Measurements from ENCODE around the gene EVA1A.
"Not testable (repeated sequence)": the region's sequence is repeated elsewhere in the genome, so short reads cannot be mapped to it uniquely, and the experiment has no call there.

EVA1A gene

DNA sequence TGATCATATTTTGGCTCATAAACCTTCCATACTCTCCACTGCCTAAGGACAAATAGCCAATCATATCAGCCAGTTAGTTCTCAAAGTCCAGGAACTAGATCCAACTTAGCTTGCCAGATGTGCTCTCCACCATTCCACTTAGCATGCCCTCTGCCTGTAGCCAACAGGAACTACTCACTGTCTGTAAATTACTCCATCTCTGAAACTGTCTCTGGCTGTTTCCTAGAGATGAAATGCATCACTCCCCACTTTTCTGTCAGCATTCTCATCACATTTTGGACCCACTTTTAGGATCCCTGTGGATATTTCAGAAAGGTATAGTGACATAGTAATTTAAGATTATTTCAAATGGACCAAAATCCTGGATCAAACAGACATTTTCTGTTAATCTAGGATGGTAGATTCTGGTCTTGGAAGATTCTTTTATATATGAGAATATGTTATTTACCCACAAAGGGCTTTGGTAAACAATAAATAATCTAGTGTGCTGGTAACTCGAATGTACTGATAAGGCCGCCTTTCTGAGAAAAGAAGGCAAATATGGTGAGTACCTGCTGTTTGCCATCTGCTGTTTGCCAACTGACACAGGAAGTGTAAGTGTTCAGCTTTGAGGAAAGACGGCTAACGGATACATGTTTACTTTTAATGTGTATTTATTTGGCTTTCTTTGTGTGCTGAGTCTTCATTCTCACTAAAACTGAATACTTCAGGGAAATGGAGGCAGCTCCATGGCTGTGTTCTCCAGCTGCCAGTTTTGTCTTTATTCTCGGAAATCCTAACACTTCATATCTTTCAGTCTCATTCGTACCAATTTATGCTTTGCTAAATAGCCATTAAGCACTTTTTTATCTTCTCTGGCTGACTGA is 79.5 kb downstream of the EVA1A start:
- DNase-seq, result no peak

DNA sequence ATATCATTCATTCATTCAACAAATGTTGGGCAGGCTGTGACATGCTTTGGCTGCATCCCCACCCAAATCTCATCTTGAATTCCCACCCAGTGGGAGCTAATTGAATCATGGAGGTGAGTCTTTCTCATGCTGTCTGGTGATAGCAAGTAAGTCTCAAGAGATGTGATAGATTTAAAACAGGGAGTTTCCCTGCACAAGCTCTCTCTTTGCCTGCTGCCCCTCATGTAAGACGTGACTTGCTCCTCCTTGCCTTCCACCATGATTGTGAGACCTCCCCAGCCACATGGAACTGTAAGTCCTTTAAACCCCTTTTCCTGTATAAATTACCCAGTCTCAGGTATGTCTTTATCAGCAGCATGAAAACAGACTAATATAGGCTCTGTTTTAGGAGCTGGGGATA is 83.0 kb downstream of the EVA1A start:
- not testable (repeated sequence) for DNase-seq

DNA sequence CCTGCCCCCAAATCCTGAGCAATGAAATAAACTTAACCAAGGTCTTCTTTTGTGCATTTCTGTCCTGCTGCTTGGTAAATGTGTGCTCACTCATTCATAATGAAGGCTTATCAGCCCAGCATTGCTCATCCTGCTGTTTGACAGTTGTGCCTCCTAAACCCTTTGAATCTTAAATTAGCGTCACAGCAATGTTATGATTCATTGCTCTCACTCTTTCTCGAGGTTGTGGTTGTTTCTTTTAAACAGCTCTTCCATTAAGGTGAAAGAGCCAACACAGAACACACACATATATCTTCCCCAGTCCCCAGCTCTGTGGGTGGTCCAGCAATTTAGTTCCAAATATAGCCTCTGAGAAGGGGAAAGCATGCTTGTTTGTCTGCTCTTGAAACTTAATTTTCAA is 84.0 kb downstream of the EVA1A start:
- peak; percentile 29 for DNase-seq

DNA sequence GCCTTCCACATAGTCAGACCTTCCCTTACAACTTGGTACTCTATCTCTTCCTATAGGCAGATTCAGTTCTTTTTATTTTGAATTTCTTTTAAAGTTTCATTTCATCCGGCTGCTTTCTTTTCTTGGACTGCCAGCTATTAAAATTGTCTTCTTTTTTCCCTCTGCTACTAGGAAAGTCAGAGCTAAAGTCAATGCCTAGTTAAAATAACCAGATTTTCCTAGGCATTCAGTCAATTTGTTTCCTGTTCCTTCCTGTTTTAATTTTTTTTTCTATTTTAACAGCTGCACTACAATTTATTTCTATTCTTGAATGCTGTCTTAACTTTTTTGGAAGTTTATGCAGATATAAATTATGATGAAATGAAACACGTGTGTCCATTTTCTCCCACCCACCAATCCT is 84.8 kb downstream of the EVA1A start:
- DNase-seq, result no peak

DNA sequence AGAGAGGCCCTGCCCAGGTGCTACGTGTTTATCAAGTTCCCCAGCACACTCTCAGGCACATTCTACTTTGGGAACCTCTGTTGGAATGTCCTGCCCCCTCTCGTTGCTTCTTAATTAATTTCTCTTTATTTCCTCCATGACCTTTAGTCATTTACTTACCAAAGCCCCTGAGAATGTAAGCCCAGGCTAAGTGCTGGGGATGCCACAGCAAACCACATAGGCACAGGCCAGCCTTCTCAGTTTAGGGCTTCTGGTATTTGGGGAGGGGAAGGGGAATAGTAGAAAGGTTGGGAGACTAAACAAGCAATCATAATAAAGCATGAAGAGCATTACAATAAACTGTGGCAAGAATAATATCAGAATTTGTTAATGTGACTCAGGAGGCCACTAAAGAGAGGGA is 85.7 kb downstream of the EVA1A start:
- DNase-seq, result no peak

DNA sequence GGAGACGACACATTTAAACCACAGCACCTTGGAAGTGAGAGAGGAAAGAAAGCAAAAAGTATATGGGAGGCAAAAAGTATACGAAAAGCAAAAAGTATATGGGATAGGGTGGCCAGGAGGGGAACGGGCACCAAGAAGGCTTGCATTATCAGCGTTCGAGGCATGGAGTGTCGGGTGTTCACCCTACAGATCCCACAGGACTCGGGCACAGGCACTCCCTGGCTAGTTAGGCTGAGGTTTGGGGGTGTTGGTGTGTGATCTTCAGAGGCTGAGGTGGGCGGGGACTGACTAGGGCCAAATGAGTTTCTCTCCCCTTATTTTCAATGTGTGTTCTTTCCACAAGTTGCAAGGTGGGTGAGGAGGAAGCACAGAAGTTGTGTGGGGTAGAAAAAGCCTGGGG is 86.6 kb downstream of the EVA1A start:
- DNase-seq, result no peak

DNA sequence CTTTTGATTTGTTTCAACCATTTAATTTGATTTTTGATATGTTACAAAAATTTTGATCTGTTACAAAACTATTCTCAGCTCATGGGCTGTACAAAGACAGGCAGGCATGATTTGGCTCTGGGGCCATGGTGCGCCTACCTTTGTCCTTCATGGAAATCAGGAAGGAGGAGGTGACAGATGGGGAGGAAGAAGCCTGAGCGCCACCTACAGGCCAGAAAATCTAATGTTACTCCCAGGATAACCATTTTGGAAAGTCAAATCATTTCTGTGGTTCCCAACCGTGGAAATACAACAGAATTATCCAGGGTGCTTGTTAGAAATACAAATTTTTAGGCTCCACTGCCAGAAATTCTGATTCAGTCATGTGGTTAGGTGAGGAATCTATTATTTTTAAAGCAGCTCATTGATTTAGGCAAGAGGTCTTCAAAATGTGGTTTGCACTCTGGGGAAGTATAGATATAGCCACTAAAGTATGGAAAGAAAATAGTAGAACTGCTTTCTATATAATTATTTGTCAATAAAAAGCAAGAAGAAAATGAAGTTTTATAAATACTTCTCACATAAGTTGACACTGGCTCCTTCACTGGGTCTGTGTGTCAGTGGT is 93.9 kb downstream of the EVA1A start:
- peak; percentile 15 for DNase-seq

DNA sequence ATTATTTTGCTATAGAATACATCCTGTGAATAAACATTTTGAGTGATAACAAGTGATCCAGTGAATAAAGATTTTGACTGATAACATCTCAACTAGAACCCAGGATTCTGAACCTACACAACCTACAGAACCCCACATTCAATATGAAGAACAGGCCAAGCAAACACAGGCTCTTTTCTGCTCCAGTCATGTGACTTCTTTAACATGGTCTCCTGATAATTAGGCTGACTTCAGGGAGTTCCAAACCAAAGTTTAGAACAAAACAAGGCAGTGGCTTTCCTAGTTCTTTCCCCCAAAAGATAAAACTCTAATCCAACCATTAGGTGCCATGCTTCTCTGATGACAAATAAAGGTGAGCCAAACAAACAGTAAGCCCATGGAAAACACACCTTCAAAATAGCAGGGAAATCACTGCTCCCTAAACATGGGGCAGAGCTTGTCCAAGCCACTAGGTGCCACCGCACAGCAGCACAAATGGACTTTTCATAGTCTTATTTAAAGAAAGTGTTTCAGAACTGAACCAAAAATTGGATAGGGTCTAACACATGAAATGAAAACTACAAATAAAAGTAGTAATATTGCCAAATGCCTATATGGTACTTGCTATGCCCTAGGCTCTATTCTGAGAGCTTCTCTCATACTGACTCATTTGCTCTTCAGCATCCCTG is 95.3 kb downstream of the EVA1A start:
- no peak for DNase-seq

DNA sequence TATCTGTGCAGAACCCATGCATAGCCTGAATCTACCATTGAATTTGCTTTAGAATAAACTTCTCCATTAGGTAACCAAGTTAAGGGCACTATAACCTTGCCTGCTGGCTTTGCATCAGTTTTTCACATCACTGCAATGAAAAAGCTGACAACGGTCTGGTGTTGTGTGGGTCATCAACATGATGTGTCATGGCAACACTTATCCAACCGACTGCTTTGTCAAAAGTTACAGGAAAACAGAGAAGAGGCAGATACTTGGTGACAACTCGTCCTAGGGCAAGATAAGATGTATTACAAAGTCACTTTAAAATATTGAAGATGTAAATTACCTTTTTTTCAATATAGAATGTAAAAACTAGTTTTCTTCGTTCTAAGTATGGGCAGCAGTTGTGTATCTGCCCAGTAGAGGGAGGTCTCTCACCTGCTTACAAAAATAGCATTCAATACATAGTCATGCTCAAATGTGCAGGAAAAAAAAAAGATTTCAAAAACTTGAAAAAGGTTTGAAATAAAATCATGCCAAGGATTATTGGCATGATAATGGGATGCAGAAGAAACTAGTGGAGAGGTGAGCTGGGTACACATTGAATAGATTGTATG is 96.3 kb downstream of the EVA1A start:
- no peak for DNase-seq

DNA sequence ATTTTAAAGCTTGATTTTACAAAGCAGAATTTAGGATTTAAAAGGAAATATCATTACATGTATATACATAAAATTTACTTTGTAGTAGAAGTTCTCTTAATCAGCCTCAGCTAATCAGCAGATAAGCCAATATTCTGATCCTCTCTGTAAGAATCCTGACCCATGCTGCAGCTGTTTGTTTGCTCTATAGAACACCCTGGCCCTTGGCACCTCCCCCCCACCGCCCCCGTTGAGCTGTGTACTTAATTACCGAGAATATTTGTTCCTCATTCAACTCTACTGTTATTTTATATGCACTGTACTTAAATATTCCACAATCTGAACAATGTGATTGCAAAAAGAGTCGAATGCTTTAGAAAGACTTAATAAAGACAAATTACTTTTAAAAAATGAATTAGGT is 98.0 kb downstream of the EVA1A start:
- DNase-seq, result no peak

DNA sequence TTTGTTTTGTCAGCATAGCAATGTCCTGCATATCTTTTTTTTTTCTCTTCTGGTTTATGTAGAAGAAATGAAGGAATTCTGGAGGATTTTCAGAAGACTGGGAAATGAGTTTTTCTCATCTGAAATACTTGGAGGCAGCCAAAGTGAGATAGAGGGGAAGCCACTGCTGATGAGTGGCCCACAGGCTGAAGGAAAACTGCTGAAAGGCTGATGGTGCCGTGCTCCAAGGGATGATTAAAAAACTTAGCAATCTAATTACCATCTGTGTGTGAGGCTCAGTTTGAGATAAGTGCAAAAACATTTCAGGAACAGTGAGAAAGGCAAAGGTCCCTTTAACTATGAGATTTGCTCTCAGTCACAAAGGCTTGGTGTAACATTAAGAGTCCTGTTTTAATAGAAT is 98.5 kb downstream of the EVA1A start:
- no peak for DNase-seq

DNA sequence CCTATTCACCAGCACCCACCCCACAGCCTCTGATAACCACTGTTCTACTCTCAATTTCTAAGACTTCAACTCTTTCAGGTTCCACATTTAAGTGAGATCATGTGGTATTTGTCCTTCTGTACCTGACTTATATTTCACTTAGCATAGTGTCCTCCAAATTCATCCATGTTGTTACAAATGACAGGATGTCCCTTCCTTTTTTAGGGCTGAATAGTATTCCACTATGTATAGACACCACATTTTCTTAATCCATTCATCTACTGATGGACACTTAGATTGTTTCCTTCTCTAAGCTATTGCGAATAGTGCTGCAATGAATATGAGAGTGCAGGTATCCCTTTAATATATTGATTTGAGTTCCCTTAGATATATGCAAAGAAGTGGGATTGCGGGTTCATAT is 100.1 kb downstream of the EVA1A start:
- no peak for DNase-seq

DNA sequence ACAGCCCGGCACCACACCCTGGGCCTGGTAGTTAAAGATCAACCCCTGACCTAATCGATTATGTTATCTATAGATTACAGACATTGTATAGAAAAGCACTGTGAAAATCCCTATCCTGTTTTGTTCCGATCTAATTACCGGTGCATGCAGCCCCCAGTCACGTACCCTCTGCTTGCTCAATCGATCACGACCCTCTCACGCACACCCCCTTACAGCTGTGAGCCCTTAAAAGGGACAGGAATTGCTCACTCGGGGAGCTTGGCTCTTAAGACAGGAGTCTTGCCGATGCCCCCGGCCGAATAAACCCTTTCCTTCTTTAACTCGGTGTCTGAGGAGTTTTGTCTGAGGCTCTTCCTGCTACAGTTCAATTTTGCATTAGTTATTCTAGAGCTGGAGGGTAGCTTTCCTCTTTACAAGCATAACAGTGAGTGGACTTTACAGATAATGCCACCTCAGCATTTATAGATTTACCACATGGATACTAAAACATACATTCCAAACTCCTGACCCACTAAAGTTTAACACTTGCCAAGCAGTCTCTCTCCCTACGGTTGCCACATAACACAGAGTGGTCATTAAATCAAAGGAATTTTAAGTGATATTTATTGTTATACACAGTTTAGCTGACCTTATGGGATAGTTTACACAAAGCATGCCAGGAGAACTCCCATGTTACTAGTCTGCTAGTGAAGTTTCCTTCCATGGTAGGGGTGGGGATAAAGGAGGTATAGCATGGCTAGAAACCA is 101.0 kb downstream of the EVA1A start:
- DNase-seq, result no peak

DNA sequence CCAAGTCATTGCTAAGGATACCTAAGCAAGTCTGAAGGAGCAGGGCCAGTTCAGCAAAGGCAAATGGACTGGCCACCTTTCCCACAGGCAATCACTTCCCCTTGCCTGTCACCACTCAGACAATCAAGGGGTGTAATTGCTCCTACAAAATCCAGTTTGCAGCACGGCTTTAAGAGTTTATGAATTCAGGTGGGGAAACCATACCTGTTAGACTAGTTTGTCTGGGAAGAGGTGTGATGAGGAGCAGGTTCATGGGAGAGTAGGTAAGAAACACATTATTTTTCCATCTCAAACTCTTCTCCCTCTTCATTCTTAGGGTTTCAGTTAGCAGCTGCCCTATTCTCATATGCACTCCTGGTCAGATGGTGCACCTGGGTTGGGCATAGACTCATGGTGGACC is 102.5 kb downstream of the EVA1A start:
- DNase-seq, result no peak

DNA sequence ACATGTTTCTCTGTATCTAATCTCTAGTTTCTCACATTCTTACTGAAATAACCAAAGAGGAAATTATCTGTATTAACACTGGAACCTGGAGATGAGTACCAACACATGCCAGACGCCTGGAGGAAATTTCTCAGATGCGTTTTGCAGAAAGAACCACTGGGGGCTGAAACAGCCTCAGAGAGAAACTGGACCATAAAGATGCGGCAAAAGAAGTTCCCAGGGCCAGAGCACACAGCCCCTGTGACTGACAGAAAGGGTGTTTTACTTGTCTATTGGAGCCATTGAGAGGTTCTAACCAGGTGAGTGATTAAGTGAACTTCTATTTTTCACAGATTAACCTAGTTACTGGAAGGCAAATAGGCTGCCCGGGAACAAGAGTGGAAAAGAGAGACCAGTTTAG is 103.9 kb downstream of the EVA1A start:
- no peak for DNase-seq

DNA sequence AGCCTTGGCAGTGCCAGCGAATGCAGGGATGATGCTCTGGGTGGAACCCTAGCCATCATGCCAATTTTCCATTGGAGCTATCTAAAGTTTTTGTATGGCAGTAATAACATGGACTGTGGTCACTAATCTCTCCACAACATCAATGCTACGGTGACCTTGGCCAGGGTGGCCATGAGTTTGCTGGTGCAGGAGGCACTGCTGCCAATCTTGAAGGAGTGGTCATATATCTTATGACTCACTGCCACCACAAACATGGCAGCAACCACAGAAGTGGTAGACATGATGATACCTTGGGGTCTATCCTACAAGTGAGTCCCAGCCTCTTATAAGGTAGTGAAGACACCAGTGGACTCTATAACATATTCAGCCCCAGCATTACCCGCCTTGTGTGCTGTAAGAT is 104.6 kb downstream of the EVA1A start:
- DNase-seq, result no peak

DNA sequence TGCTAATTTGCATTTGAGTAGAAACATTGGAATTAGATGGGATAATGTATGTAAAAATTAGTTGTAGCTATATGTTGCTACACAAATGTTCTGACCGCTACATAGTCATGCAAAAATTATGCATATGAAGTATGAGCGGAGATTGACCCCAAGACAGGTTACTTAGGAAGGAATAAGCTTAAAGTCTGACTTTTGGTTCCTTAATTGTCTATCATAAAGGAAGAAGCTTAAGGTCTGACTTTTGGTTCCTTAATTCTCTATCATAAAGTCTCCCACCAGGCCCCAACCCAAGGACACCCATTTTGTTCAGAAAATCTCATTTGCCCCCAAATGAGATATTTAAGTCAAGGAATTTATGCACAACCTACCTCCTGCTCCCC is 106.5 kb downstream of the EVA1A start:
- DNase-seq, result no peak

DNA sequence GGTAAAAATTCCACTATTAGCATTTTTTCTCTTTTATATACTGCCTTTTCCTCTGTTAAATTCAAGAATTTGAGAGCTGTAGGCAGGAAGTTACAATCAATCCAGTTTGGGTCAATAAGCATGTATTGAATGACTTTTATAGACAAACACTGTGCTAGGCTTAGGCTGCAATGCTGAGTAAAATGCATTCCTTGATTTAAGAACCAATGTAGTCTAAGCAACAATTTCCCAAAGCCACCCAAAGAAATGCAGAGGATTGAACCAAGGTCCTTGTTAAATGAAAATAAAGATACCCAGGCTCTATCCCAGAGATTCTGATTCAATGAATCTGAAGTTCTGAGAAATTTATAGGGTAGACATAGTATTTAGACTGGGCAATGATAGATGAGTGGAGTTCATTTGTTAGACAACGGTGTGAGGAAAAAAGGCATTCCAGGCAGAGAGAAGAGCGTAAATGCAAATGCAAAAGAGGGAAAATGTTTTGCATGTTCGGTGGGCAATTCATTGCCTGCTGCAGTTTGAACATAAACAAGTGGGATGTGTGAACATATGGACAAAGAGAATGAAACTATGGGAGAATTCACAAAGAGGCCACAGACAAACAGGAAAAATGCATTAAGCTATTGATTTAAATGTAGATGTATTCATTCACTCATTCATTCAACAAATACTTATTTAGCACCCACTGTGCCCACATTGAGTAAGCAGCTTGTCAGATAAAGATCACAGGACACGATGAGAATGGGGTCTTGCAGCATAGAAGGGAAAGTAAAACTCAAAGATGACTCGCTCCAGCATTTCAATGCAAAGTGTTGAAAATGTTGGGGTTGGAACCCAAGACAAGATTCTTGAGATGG is 107.1 kb downstream of the EVA1A start:
- no peak for DNase-seq

DNA sequence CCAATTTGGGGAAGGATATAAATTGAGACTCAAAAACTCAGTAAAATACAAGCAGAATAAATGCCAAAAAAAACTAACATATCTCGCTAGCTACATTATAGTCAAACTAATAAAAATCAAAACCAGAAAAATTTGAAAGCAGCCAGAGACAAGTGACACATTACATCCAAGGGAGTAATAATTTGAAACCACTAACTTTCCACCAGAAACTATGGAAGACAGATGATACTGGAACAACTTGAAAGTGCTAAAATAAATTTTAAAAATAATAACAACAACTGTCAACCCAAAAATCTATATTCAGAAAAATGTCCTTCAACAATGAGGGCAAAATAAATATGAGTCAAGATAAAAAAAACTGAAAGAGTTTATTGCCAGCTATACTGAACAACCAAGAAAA is 110.7 kb downstream of the EVA1A start:
- no peak for DNase-seq

DNA sequence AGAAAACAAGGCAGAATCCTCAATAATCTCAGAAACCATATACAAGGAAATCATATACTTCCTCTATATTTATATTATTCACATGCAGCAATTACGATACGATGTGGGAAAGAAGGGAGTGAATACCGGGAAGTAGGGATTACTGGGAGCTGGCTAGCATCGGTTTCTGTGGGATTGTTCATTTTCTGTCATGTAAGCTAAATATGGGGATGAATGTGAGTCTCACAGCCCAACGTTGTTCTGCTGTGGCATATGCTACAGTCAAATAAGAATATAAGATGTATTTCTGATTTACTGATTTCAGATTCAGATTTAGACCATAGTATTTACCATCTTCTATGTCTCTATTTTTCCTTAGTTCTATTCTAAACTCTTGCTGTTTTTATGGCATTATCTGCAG is 113.6 kb downstream of the EVA1A start:
- DNase-seq, result no peak

Data from activated CD4-positive, alpha-beta T cell treated with anti-CD3 and anti-CD28 coated beads, Interleukin-10, Interleukin-2, amounts not matched to agents 100 ng/mL and 50 ng/mL, durations not matched to agents 16 hours and 8 hours (primary cell).